WERI-Rb-1 (cell line): ENCODE results near the gene IGLON5.

ENCODE experiments used
- DNase-seq: peaks from one replicate; pipeline ENCODE4 v3.0.0-alpha.2; 2020
- H3K27ac ChIP-seq: fragments of 250-450 bp; sonication (Bioruptor Pico); 2 replicates; pipeline ENCODE4 v1.5.1; 2020; ENCODE audit warnings: mild to moderate bottlenecking, moderate library complexity
- H3K27me3 ChIP-seq: fragments of 250-450 bp; sonication (Bioruptor Pico); 2 replicates; pipeline ENCODE4 v1.5.1; 2021; ENCODE audit warnings: mild to moderate bottlenecking, low read depth, moderate library complexity; ENCODE audit not compliant: insufficient read depth, severe bottlenecking
- H3K36me3 ChIP-seq: fragments of 250-450 bp; sonication (Bioruptor Pico); 2 replicates; pipeline ENCODE4 v1.5.1; 2020; ENCODE audit warnings: mild to moderate bottlenecking, moderate library complexity
- H3K4me3 ChIP-seq: 2 replicates; pipeline ENCODE4 v1.5.1; 2011; ENCODE audit warnings: low read depth, mild to moderate bottlenecking, control low read depth, low read length
- H3K9me3 ChIP-seq: fragments of 250-450 bp; sonication (Bioruptor Pico); 2 replicates; pipeline ENCODE4 v1.5.1; 2021; ENCODE audit warnings: mild to moderate bottlenecking, moderate library complexity; ENCODE audit not compliant: severe bottlenecking
- TF ChIP-seq, protein P1 (sequence below): IDR thresholded peaks from 2 replicates; pipeline ENCODE4 v1.5.1; 2011; ENCODE audit warnings: low read depth, mild to moderate bottlenecking, control low read depth, inconsistent platforms, low read length

IGLON5 gene

DNA sequence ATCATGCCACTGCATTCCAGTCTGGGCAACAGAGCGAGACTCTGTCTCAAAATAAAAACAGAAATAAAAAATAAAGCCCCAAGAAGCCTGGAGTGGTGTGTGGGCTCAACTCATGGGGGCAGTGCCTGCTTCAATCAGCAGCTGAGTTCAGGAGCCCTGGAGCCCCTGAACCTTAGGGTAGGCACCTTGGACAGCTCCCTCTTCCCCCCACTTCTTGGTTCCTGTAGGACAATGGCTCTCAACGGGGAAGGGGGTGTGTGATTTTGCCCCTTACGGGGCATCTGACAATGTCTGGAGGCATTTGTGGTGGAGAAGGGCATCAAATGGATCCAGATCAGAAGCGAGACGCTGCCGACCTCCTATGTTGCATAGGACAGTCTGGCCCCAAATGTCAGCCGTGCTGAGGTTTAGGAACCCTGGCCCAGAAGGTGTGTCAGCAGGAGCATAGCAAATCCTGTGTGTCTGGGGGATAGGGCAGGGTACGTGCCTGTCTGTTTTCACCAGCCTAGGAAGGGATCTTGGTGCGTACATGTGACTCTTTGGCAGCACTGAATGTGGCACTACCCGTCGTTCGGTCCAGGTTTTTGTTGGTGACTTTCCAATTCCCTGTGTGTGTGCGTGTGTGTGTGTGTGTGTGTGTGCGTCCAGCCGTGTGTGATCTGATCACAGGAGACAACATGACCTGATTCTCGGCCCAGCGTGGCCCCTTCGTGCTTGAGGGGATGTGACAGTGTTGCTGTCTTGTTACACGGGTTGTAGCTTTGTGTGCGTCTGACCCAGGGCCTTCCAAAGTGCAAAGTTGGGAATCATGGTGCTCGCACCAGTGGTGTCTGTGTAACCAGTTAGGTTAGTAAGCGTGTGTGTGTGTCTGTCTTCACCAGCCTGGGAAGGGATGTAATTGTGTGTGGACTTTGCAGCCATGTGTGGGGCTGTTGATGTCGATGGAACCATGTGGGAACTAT, 7.5 kb downstream of the IGLON5 start:
- Histone ChIP-seq H3K4me3 (no peak overlapping the region), H3K9me3 (no peaks in the 10 kb centered on the region), H3K27ac (no peak overlapping the region), H3K36me3 (no peaks in the 10 kb centered on the region), H3K27me3 (peaks cover 18% of the 10 kb centered on the region)
- TF ChIP-seq, protein P1, sequence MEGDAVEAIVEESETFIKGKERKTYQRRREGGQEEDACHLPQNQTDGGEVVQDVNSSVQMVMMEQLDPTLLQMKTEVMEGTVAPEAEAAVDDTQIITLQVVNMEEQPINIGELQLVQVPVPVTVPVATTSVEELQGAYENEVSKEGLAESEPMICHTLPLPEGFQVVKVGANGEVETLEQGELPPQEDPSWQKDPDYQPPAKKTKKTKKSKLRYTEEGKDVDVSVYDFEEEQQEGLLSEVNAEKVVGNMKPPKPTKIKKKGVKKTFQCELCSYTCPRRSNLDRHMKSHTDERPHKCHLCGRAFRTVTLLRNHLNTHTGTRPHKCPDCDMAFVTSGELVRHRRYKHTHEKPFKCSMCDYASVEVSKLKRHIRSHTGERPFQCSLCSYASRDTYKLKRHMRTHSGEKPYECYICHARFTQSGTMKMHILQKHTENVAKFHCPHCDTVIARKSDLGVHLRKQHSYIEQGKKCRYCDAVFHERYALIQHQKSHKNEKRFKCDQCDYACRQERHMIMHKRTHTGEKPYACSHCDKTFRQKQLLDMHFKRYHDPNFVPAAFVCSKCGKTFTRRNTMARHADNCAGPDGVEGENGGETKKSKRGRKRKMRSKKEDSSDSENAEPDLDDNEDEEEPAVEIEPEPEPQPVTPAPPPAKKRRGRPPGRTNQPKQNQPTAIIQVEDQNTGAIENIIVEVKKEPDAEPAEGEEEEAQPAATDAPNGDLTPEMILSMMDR = no peak
- no peak for DNase-seq

DNA sequence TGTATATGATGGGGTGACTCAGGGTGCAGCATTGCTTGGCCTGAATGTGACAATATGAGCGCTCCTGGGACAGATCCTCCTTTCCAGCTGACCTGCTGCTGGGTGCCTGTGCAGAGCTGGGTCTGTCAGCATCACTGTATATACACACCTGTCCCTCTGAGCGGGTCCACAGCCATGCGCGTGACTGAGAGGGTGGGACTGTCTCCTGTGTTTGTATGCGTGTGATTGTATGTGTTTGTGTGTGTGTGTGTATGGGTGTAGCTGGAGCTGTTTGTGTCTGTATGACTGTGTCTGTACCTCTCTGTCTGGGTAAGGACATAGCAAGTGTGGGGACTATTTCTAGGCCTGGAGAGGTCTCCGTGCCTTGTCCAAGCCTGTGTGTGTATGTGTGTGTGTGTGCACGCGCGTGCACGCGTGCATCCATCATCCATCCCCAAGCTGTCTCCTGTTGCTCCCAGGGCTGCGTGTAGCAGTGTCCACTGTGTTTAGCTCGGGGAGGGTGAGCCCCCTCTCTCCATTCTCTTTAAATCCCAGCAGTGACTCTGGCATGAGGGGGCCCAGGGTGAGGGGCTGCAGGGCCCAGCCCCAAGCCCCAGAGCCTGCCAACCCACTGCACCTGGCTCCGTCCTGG, 8.3 kb downstream of the IGLON5 start:
- Histone ChIP-seq H3K36me3 (no peaks in the 10 kb centered on the region), H3K27me3 (peaks cover 21% of the 10 kb centered on the region), H3K4me3 (no peak overlapping the region), H3K9me3 (no peaks in the 10 kb centered on the region), H3K27ac (no peak overlapping the region)
- TF ChIP-seq, protein P1 = no peak
- DNase-seq = no peak

DNA sequence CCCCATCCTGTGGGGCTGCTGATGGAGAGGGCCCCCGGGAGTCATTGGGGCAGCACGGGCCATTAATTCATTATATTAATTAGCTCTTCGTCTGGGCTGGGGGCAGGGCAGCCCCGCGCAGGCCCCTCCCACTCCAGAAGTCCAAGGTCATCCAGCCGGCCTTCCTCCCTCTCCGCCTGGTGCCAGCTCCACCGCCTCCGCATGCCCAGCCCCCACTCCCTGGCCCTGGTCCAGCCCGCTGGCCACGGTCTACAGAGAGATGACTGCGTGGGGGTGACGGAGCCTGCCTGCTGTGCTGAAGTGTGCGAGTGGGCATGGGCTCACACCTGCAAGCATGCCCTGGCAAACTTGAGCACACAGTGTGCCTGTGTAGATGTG, 8.8 kb downstream of the IGLON5 start:
- Histone ChIP-seq H3K4me3 (no peak overlapping the region), H3K9me3 (no peaks in the 10 kb centered on the region), H3K27ac (no peak overlapping the region), H3K36me3 (no peaks in the 10 kb centered on the region), H3K27me3 (peaks cover 21% of the 10 kb centered on the region)
- DNase-seq = no peak
- TF ChIP-seq, protein P1 = no peak

DNA sequence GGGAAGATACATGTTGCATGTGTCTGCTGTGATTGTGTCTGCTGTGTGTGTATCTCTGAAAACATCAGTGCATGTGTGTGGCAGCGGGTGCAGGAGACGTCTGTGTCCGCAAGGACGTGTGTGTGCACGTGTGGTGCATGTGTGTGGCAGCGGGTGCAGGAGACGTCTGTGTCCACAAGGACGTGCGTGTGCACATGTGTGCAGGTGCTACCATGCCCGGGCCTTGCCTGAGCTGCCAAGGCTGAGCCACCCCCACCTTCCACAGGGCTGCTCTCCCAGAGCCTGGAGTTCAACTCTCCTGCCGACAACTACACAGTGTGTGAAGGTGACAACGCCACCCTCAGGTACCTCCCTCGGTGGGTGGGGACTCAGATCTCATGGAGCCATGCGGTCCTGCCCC, 10.4 kb downstream of the IGLON5 start:
- no peaks in the 10 kb centered on the region for H3K9me3 ChIP-seq
- no peak for DNase-seq

DNA sequence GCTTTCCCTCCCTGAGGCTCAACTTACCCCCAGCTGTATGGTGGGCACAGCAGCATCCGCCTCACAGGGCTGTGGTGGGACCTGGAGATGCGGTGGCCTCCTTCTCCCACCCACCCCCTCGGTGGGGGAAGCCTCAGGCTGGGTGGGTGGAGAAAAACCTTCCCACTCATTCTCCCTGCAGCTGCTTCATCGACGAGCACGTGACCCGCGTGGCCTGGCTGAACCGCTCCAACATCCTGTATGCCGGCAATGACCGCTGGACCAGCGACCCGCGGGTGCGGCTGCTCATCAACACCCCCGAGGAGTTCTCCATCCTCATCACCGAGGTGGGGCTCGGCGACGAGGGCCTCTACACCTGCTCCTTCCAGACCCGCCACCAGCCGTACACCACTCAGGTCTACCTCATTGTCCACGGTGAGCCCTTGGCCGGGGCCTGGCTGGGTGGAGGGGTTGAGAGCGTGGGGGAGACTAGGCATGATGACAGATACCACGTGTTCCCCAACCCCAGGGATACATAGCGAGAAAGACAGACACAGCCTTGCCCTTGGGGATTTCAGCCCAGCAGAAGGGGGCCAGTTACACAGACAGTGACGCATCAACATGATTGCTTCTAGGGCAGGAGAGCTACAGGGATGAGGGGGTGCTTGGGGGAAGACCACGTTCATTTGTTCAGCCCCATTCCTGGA, 12.2 kb downstream of the IGLON5 start:
- peaks cover 13% of the 10 kb centered on the region for H3K27me3 ChIP-seq
- no peak overlapping the region for H3K4me3 ChIP-seq
- H3K9me3 ChIP-seq = no peaks in the 10 kb centered on the region
- TF ChIP-seq, protein P1 = no peak
- H3K27ac ChIP-seq = no peak overlapping the region
- no peaks in the 10 kb centered on the region for H3K36me3 ChIP-seq
- no peak for DNase-seq

More for the DNA sequence above, 10.4 kb downstream of the IGLON5 start:
- Histone ChIP-seq H3K27ac (no peak overlapping the region), H3K36me3 (no peaks in the 10 kb centered on the region), H3K27me3 (peaks cover 21% of the 10 kb centered on the region), H3K4me3 (no peak overlapping the region)
- TF ChIP-seq, protein P1 = no peak
